NCI-H2196 treated with DMSO at 0.1 percent for 48 hours (cell line): ENCODE measurements around the gene CNR2.
"Not testable (repeated sequence)": the region's sequence is repeated elsewhere in the genome, so short reads cannot be mapped to it uniquely, and the experiment has no call there.

ENCODE experiments used
- DNase-seq: peaks from one replicate; lab custom pipeline; 2025; ENCODE audit not compliant: unreplicated experiment; lab: John Stamatoyannopoulos, UW

The CNR2 gene

GRCh38 chr1:23913212-23913880 is at the start of gene CNR2:
Gene CNR2, minus strand, starts transcription at chr1:23913362. Its CDS starts 37,745 bp downstream, at chr1:23875617.
- DNase-seq, result no peak

GRCh38 chr1:23960291-23961020 is 47.3 kb upstream of the CNR2 start:
- no peak for DNase-seq

- DNase-seq, result peak; percentile 92
Measured at GRCh38 chr1:23959461-23960290, 46.5 kb upstream of the CNR2 start, which contains the start of gene PNRC2. Gene PNRC2, plus strand, starts transcription at chr1:23959828. Its CDS starts 1,630 bp downstream, at chr1:23961458.

- DNase-seq, result peak; percentile 82
Measured at GRCh38 chr1:23958810-23959460, 45.8 kb upstream of the CNR2 start.

GRCh38 chr1:23958040-23958809 is 45.1 kb upstream of the CNR2 start:
- not testable (repeated sequence) for DNase-seq

GRCh38 chr1:23957096-23957495 is 43.9 kb upstream of the CNR2 start:
- peak; percentile 54 for DNase-seq

- no peak for DNase-seq
Measured at GRCh38 chr1:23953020-23953419, 39.9 kb upstream of the CNR2 start.

- no peak for DNase-seq
Measured at GRCh38 chr1:23947366-23947765, 34.2 kb upstream of the CNR2 start.

GRCh38 chr1:23936481-23937176 is 23.5 kb upstream of the CNR2 start:
- DNase-seq, result no peak

- no peak for DNase-seq
Measured at GRCh38 chr1:23931491-23931880, 18.3 kb upstream of the CNR2 start.

- no peak for DNase-seq
Measured at GRCh38 chr1:23930861-23931490, 17.8 kb upstream of the CNR2 start.

GRCh38 chr1:23930270-23930669 is 17.1 kb upstream of the CNR2 start:
- no peak for DNase-seq

GRCh38 chr1:23928789-23929188 is 15.6 kb upstream of the CNR2 start:
- no peak for DNase-seq

GRCh38 chr1:23927097-23927496 is 13.9 kb upstream of the CNR2 start:
- DNase-seq, result no peak

- no peak for DNase-seq
Measured at GRCh38 chr1:23925279-23925678, 12.1 kb upstream of the CNR2 start.

- DNase-seq, result no peak
Measured at GRCh38 chr1:23924601-23925000, 11.4 kb upstream of the CNR2 start.

- no peak for DNase-seq
Measured at GRCh38 chr1:23923592-23924499, 10.7 kb upstream of the CNR2 start.

- no peak for DNase-seq
Measured at GRCh38 chr1:23922321-23922943, 9.3 kb upstream of the CNR2 start.
